Stimulated activated naive CD8-positive, alpha-beta T cell treated with anti-CD3 and anti-CD28 coated beads, Interleukin-15, Interleukin-2, amounts not matched to agents 100 ng/mL and 50 ng/mL, for 24 hours (primary cell): ENCODE data around the gene AMH.
"Not testable (repeated sequence)": the region's sequence is repeated elsewhere in the genome, so short reads cannot be mapped to it uniquely, and the experiment has no call there.

Experiments
- H3K27ac Mint-ChIP-seq: one replicate; pipeline ENCODE4 v1.8.0; 2021; ENCODE audit warnings: mild to moderate bottlenecking, mixed read lengths
- H3K27me3 Mint-ChIP-seq: one replicate; pipeline ENCODE4 v1.8.0; 2021; ENCODE audit warnings: mixed read lengths
- H3K36me3 Mint-ChIP-seq: one replicate; pipeline ENCODE4 v1.8.0; 2021; ENCODE audit warnings: low read depth, mixed read lengths
- H3K4me1 Mint-ChIP-seq: one replicate; pipeline ENCODE4 v1.8.0; 2021; ENCODE audit warnings: low read depth, mixed read lengths
- H3K4me3 Mint-ChIP-seq: one replicate; pipeline ENCODE4 v1.8.0; 2021; ENCODE audit warnings: mild to moderate bottlenecking, mixed read lengths
- H3K9me3 Mint-ChIP-seq: one replicate; pipeline ENCODE4 v1.8.0; 2021; ENCODE audit warnings: mixed read lengths

Gene AMH

GRCh38 chr19:2249010-2249866, at the start of gene AMH:
TSS of gene AMH (plus strand) at chr19:2249323. CDS start at chr19:2249333, 10 bp downstream.
- Mint-ChIP-seq H3K36me3 (peaks cover 13% of the 10 kb centered on the region), H3K4me3 (no peak within 1 kb of the TSS), H3K27me3 (no peaks in the 10 kb centered on the region), H3K9me3 (no peaks in the 10 kb centered on the region), H3K27ac (no peak within 1 kb of the TSS), H3K4me1 (peaks cover 10% of the 10 kb centered on the region)

GRCh38 chr19:2199861-2200623, 49.1 kb upstream of the AMH start:
- H3K36me3 Mint-ChIP-seq: peaks cover 31% of the 10 kb centered on the region
- peaks cover 2% of the 10 kb centered on the region for H3K4me1 Mint-ChIP-seq
- H3K27me3 Mint-ChIP-seq: no peaks in the 10 kb centered on the region
- H3K9me3 Mint-ChIP-seq: no peaks in the 10 kb centered on the region
- no peak overlapping the region for H3K27ac Mint-ChIP-seq
- H3K4me3 Mint-ChIP-seq: no peak overlapping the region

GRCh38 chr19:2200624-2201294, 48.4 kb upstream of the AMH start:
- not testable (repeated sequence) for H3K27ac Mint-ChIP-seq, H3K4me1 Mint-ChIP-seq, H3K4me3 Mint-ChIP-seq, H3K9me3 Mint-ChIP-seq, H3K27me3 Mint-ChIP-seq
- H3K36me3 Mint-ChIP-seq: peaks cover 37% of the 10 kb centered on the region

- Mint-ChIP-seq H3K9me3 (no peaks in the 10 kb centered on the region), H3K27me3 (no peaks in the 10 kb centered on the region), H3K4me3 (no peak overlapping the region), H3K4me1 (peaks cover 2% of the 10 kb centered on the region), H3K36me3 (peaks cover 41% of the 10 kb centered on the region), H3K27ac (no peak overlapping the region)
Observed at GRCh38 chr19:2201473-2202148, 47.5 kb upstream of the AMH start.

GRCh38 chr19:2202366-2202765, 46.8 kb upstream of the AMH start:
- Mint-ChIP-seq H3K4me3 (no peak overlapping the region), H3K36me3 (peaks cover 37% of the 10 kb centered on the region), H3K27ac (no peak overlapping the region), H3K4me1 (peaks cover 2% of the 10 kb centered on the region), H3K9me3 (no peaks in the 10 kb centered on the region), H3K27me3 (no peaks in the 10 kb centered on the region)

GRCh38 chr19:2207008-2207407, 42.1 kb upstream of the AMH start:
- Mint-ChIP-seq H3K36me3 (peaks cover 43% of the 10 kb centered on the region), H3K27ac (peak overlapping the region; percentile 40), H3K9me3 (no peaks in the 10 kb centered on the region), H3K27me3 (no peaks in the 10 kb centered on the region), H3K4me3 (no peak overlapping the region), H3K4me1 (no peaks in the 10 kb centered on the region)

GRCh38 chr19:2207991-2208860, 40.9 kb upstream of the AMH start:
- H3K27ac Mint-ChIP-seq: no peak overlapping the region
- no peaks in the 10 kb centered on the region for H3K27me3 Mint-ChIP-seq
- peaks cover 36% of the 10 kb centered on the region for H3K36me3 Mint-ChIP-seq
- no peaks in the 10 kb centered on the region for H3K9me3 Mint-ChIP-seq
- no peaks in the 10 kb centered on the region for H3K4me1 Mint-ChIP-seq
- H3K4me3 Mint-ChIP-seq: no peak overlapping the region

GRCh38 chr19:2208975-2209374, 40.1 kb upstream of the AMH start:
- Mint-ChIP-seq H3K4me1 (no peaks in the 10 kb centered on the region), H3K36me3 (peaks cover 33% of the 10 kb centered on the region), H3K27me3 (no peaks in the 10 kb centered on the region), H3K9me3 (no peaks in the 10 kb centered on the region), H3K4me3 (no peak overlapping the region), H3K27ac (no peak overlapping the region)

- Mint-ChIP-seq H3K27me3 (no peaks in the 10 kb centered on the region), H3K36me3 (peaks cover 29% of the 10 kb centered on the region), H3K27ac (no peak overlapping the region), H3K9me3 (no peaks in the 10 kb centered on the region), H3K4me1 (no peaks in the 10 kb centered on the region), H3K4me3 (no peak overlapping the region)
Observed at GRCh38 chr19:2209408-2209807, 39.7 kb upstream of the AMH start.

GRCh38 chr19:2210206-2210605, 38.9 kb upstream of the AMH start:
- Mint-ChIP-seq H3K4me3 (no peak overlapping the region), H3K9me3 (no peaks in the 10 kb centered on the region), H3K36me3 (peaks cover 27% of the 10 kb centered on the region), H3K27me3 (no peaks in the 10 kb centered on the region), H3K4me1 (no peaks in the 10 kb centered on the region), H3K27ac (no peak overlapping the region)

GRCh38 chr19:2210987-2211740, 38.0 kb upstream of the AMH start:
- Mint-ChIP-seq H3K36me3 (peaks cover 29% of the 10 kb centered on the region), H3K4me1 (no peaks in the 10 kb centered on the region), H3K27ac (no peak overlapping the region), H3K9me3 (no peaks in the 10 kb centered on the region), H3K4me3 (no peak overlapping the region), H3K27me3 (no peaks in the 10 kb centered on the region)

- H3K4me1 Mint-ChIP-seq: no peaks in the 10 kb centered on the region
- peaks cover 35% of the 10 kb centered on the region for H3K36me3 Mint-ChIP-seq
- H3K4me3 Mint-ChIP-seq: no peak overlapping the region
Observed at GRCh38 chr19:2212861-2213711, 36.0 kb upstream of the AMH start.

GRCh38 chr19:2213799-2214198, 35.3 kb upstream of the AMH start:
- Mint-ChIP-seq H3K27ac (no peak overlapping the region), H3K36me3 (peaks cover 35% of the 10 kb centered on the region), H3K4me1 (no peaks in the 10 kb centered on the region), H3K27me3 (no peaks in the 10 kb centered on the region), H3K9me3 (no peaks in the 10 kb centered on the region), H3K4me3 (no peak overlapping the region)

More at GRCh38 chr19:2212861-2213711, 36.0 kb upstream of the AMH start:
- Mint-ChIP-seq H3K27ac (no peak overlapping the region), H3K9me3 (no peaks in the 10 kb centered on the region), H3K27me3 (no peaks in the 10 kb centered on the region)
